ENCODE measurements around the gene TRAM2. TPM values are rescaled to one million over a fixed set of nuclear protein-coding genes. Genes with fewer than 3 reads are reported as not detected.

The TRAM2 gene
- total and polyA plus RNA-seq, 4 donors = 7.3 to 20.3 (median 13.0) TPM

DNA sequence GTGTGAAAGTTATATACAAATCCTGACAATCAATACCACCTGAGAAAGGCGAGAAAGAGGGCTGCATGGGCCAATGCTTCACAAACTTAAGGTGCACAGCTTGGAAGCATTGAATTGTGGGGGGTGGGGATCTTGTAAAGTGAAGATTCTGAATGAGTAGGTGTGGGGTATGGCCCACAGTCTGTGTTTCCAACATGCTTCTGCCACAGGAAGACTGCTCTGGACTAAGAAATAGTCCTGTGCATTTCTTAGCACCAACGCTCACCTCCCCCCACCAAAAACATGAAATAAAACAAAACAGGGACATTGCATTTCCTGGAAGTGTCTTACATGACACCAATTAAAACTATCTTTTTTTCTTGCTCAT lies 21.9 kb upstream of the TRAM2 start (continued):
- TF ChIP-seq NR2F2 (IDR thresholded peaks at IDR 0.05) = no peak

DNA sequence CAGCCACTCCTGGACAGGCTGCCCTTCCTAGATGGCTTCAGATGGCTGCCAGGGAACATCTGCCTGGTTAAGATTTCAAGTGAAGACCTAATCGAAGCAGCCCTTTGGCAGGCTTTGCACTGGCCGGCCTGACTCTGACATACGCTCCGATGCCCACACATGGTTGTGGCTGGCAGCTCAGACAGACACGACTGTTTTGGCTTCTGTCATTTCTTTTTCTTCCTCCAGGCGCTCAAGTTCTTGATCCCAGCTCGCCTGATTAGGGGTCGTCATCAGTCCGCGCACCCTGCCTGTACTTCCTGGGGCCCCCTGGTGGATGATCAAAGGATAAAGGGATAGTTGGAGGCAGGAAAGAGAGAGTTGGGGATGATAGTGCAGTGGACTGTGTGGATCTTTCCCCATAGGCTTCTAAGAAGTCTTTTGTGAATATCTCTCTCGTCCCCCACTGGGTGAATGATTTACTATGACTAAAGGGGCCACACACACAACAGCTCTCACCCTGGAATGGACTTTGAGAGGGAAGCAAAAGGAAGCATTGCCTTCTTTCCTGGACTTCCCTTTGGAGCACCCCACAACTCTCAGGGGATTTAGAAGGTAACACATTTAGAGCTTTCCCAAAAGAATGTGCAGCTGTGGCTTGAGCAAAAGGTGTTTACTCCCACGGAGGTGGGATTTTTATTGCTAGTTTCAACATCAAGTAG lies 21.4 kb upstream of the TRAM2 start:
- 14% methylated on average over 12 of the region's 12 CpGs for WGBS
- Histone ChIP-seq H3K36me3 (ENCODE audit: control insufficient read depth in 4 of 4, insufficient read depth in 3 of 4, low read depth in 1 of 4, low read length in 3 of 4) (no peaks in the 10 kb centered on the region), H3K4me1 (ENCODE audit: control insufficient read depth in 4 of 4, insufficient read depth in 4 of 4, low read length in 3 of 4) (peaks cover 0 to 10% (median under 1%) of the 10 kb centered on the region in 4 donors), H3K9me3 (ENCODE audit: control insufficient read depth in 4 of 4, low read length in 3 of 4) (no peaks in the 10 kb centered on the region), H3K4me3 (ENCODE audit: low read depth in 1 of 3, low read length in 3 of 3) (peak overlapping the region in 1 of 3 donors; percentile 31), H3K27ac (ENCODE audit: low read depth in 1 of 2, low read length in 2 of 2) (no peak overlapping the region), H3K9ac (ENCODE audit: low read depth in 1 of 2, low read length in 2 of 2) (no peak overlapping the region), H3K27me3 (ENCODE audit: control insufficient read depth in 4 of 4, insufficient read depth in 4 of 4, low read length in 3 of 4) (no peaks in the 10 kb centered on the region)
- DNase-seq (ENCODE audit: low spot score) = peak; percentile 61
- TF ChIP-seq RAD21 (IDR thresholded peaks at IDR 0.05) = peak; percentile 84 to 94
- no peak for TF ChIP-seq FOXA2 (IDR thresholded peaks at IDR 0.05)
- TF ChIP-seq RXRA (IDR thresholded peaks at IDR 0.05) = peak; percentile 3 to 30
- TF ChIP-seq, protein P1, sequence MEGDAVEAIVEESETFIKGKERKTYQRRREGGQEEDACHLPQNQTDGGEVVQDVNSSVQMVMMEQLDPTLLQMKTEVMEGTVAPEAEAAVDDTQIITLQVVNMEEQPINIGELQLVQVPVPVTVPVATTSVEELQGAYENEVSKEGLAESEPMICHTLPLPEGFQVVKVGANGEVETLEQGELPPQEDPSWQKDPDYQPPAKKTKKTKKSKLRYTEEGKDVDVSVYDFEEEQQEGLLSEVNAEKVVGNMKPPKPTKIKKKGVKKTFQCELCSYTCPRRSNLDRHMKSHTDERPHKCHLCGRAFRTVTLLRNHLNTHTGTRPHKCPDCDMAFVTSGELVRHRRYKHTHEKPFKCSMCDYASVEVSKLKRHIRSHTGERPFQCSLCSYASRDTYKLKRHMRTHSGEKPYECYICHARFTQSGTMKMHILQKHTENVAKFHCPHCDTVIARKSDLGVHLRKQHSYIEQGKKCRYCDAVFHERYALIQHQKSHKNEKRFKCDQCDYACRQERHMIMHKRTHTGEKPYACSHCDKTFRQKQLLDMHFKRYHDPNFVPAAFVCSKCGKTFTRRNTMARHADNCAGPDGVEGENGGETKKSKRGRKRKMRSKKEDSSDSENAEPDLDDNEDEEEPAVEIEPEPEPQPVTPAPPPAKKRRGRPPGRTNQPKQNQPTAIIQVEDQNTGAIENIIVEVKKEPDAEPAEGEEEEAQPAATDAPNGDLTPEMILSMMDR (IDR thresholded peaks at IDR 0.05; ENCODE audit: low read depth, low read length, missing input control) = peak; percentile 71
- TF ChIP-seq HNF4A (conservative IDR thresholded peaks at IDR 0.05) = peak in 1 of 2 donors; percentile 43
- TF ChIP-seq NR2F2 (IDR thresholded peaks at IDR 0.05) = no peak

DNA sequence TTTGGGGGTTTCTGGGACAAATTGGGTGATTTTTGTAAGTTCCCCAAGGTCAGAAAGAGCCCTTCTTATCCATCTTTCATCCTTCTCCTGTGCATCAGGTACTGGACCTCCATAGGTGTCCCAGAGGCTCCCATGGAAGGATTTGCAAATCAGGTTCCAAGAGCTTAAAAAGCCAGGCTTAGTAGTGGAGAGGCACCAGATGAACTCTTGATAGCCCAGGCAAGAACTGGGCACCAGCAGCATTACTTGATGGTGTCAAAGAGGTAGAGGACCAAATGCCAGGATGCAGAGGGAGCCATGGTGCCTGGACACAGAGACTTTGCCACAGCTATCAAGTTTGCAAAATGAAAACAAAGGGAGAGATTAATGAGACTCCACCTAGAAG lies 20.9 kb upstream of the TRAM2 start:
- no peak overlapping the region for H3K4me3 ChIP-seq (ENCODE audit: low read depth in 1 of 3, low read length in 3 of 3)
- no peaks in the 10 kb centered on the region for H3K9me3 ChIP-seq (ENCODE audit: control insufficient read depth in 4 of 4, low read length in 3 of 4)
- H3K9ac ChIP-seq (ENCODE audit: low read depth in 1 of 2, low read length in 2 of 2) = no peak overlapping the region
- DNase-seq (ENCODE audit: low spot score) = no peak
- H3K36me3 ChIP-seq (ENCODE audit: control insufficient read depth in 4 of 4, insufficient read depth in 3 of 4, low read depth in 1 of 4, low read length in 3 of 4) = no peaks in the 10 kb centered on the region
- peaks cover 0 to 10% (median under 1%) of the 10 kb centered on the region in 4 donors for H3K4me1 ChIP-seq (ENCODE audit: control insufficient read depth in 4 of 4, insufficient read depth in 4 of 4, low read length in 3 of 4)
- no peak overlapping the region for H3K27ac ChIP-seq (ENCODE audit: low read depth in 1 of 2, low read length in 2 of 2)
- no peaks in the 10 kb centered on the region for H3K27me3 ChIP-seq (ENCODE audit: control insufficient read depth in 4 of 4, insufficient read depth in 4 of 4, low read length in 3 of 4)
- TF ChIP-seq NR2F2 (IDR thresholded peaks at IDR 0.05) (no peak), SP1 (IDR thresholded peaks at IDR 0.05) (no peak)

DNA sequence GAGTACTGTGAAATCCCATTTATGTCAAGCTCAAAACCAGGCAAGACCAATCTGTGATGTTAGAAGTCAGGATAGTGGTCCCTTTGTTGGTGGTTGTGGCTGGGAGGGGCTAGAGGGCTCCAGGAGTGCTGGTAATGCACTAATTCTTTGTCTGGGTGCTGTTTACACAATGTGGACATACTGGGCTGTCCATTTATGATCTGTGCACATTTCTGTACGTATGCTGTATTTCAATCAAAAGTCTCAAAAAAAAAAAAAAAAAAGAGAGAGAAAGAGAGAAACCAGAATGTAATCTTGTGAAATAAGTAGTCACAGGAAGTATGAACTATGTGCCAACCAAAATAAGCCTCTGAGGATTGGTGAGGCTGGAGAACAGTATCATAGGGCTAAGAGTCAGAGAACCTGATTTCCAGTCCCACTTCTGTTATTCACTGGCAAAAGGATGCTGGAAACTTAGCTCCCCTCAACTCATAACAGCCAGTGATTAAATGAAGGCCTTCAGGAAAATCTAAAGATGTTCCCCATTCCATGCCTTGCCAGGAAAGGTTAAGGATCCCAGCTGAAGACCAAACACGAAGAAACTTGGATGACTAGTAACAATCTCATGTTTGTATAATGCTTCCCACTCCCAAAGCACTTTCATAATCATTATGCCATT lies 19.6 kb upstream of the TRAM2 start:
- DNase-seq (ENCODE audit: low spot score) = no peak
- no peak overlapping the region for H3K9ac ChIP-seq (ENCODE audit: low read depth in 1 of 2, low read length in 2 of 2)
- H3K36me3 ChIP-seq (ENCODE audit: control insufficient read depth in 4 of 4, insufficient read depth in 3 of 4, low read depth in 1 of 4, low read length in 3 of 4) = no peaks in the 10 kb centered on the region
- H3K27me3 ChIP-seq (ENCODE audit: control insufficient read depth in 4 of 4, insufficient read depth in 4 of 4, low read length in 3 of 4) = no peaks in the 10 kb centered on the region
- no peaks in the 10 kb centered on the region for H3K9me3 ChIP-seq (ENCODE audit: control insufficient read depth in 4 of 4, low read length in 3 of 4)
- peaks cover 0 to 10% (median under 1%) of the 10 kb centered on the region in 4 donors for H3K4me1 ChIP-seq (ENCODE audit: control insufficient read depth in 4 of 4, insufficient read depth in 4 of 4, low read length in 3 of 4)
- WGBS = 69% methylated on average over 2 of the region's 2 CpGs
- no peak overlapping the region for H3K27ac ChIP-seq (ENCODE audit: low read depth in 1 of 2, low read length in 2 of 2)
- no peak overlapping the region for H3K4me3 ChIP-seq (ENCODE audit: low read depth in 1 of 3, low read length in 3 of 3)
- TF ChIP-seq RAD21 (IDR thresholded peaks at IDR 0.05) (no peak), SP1 (IDR thresholded peaks at IDR 0.05) (no peak), RXRA (IDR thresholded peaks at IDR 0.05) (no peak), TAF1 (conservative IDR thresholded peaks at IDR 0.05) (no peak), EGR1 (IDR thresholded peaks at IDR 0.05; ENCODE audit: low read depth in 2 of 2) (no peak), JUND (IDR thresholded peaks at IDR 0.05) (no peak), HNF4G (IDR thresholded peaks at IDR 0.05) (no peak), YY1 (IDR thresholded peaks at IDR 0.05) (no peak)
- TF ChIP-seq, protein P1 (IDR thresholded peaks at IDR 0.05; ENCODE audit: low read depth, low read length, missing input control) = no peak
- TF ChIP-seq, protein P2, sequence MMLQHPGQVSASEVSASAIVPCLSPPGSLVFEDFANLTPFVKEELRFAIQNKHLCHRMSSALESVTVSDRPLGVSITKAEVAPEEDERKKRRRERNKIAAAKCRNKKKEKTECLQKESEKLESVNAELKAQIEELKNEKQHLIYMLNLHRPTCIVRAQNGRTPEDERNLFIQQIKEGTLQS (IDR thresholded peaks at IDR 0.05) = no peak
- TF ChIP-seq, protein P3, sequence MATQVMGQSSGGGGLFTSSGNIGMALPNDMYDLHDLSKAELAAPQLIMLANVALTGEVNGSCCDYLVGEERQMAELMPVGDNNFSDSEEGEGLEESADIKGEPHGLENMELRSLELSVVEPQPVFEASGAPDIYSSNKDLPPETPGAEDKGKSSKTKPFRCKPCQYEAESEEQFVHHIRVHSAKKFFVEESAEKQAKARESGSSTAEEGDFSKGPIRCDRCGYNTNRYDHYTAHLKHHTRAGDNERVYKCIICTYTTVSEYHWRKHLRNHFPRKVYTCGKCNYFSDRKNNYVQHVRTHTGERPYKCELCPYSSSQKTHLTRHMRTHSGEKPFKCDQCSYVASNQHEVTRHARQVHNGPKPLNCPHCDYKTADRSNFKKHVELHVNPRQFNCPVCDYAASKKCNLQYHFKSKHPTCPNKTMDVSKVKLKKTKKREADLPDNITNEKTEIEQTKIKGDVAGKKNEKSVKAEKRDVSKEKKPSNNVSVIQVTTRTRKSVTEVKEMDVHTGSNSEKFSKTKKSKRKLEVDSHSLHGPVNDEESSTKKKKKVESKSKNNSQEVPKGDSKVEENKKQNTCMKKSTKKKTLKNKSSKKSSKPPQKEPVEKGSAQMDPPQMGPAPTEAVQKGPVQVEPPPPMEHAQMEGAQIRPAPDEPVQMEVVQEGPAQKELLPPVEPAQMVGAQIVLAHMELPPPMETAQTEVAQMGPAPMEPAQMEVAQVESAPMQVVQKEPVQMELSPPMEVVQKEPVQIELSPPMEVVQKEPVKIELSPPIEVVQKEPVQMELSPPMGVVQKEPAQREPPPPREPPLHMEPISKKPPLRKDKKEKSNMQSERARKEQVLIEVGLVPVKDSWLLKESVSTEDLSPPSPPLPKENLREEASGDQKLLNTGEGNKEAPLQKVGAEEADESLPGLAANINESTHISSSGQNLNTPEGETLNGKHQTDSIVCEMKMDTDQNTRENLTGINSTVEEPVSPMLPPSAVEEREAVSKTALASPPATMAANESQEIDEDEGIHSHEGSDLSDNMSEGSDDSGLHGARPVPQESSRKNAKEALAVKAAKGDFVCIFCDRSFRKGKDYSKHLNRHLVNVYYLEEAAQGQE (IDR thresholded peaks at IDR 0.05) = no peak
- TF ChIP-seq, protein P4, sequence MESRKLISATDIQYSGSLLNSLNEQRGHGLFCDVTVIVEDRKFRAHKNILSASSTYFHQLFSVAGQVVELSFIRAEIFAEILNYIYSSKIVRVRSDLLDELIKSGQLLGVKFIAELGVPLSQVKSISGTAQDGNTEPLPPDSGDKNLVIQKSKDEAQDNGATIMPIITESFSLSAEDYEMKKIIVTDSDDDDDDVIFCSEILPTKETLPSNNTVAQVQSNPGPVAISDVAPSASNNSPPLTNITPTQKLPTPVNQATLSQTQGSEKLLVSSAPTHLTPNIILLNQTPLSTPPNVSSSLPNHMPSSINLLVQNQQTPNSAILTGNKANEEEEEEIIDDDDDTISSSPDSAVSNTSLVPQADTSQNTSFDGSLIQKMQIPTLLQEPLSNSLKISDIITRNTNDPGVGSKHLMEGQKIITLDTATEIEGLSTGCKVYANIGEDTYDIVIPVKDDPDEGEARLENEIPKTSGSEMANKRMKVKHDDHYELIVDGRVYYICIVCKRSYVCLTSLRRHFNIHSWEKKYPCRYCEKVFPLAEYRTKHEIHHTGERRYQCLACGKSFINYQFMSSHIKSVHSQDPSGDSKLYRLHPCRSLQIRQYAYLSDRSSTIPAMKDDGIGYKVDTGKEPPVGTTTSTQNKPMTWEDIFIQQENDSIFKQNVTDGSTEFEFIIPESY (IDR thresholded peaks at IDR 0.05) = no peak

Data from liver (tissue), 9 donors.